WTC11 (cell line): ENCODE measurements around the gene ITGA8. TPM values are rescaled to one million over a fixed set of nuclear protein-coding genes. Genes with fewer than 3 reads are reported as not detected.
A peak's percentile ranks its signal among the peaks of the same experiment; 100 is the strongest.

ENCODE experiments used
- ATAC-seq: fragments of 200-7000 bp; cut with Tn5 transposase; 2 replicates; pipeline ENCODE4 v1.10.0; 2021; ENCODE audit warnings: mild to moderate bottlenecking, moderate library complexity
- CTCF ChIA-PET: fragments of 300-600 bp; sonication (Branson Sonifier 250); formaldehyde crosslinking; loops from one replicate; lab custom pipeline; 2021; ENCODE audit warnings: antibody characterized with exemption; lab: Charles Lee
- POLR2A ChIA-PET: fragments of 350-600 bp; sonication (Branson Sonifier 250); formaldehyde crosslinking; loops from one replicate; lab custom pipeline; 2021; ENCODE audit warnings: antibody characterized with exemption; lab: Charles Lee
- DNase-seq: peaks from one replicate; pipeline ENCODE4 v3.0.0; 2021; ENCODE audit warnings: low spot score
- H3K27ac Mint-ChIP-seq: 2 replicates; pipeline ENCODE4 v1.8.0; 2021; ENCODE audit warnings: mixed read lengths
- H3K27me3 Mint-ChIP-seq: 2 replicates; pipeline ENCODE4 v1.8.0; 2021; ENCODE audit warnings: low read depth, mild to moderate bottlenecking, moderate library complexity, mixed read lengths
- H3K36me3 Mint-ChIP-seq: 2 replicates; pipeline ENCODE4 v1.8.0; 2021; ENCODE audit warnings: mixed read lengths
- H3K4me1 Mint-ChIP-seq: 2 replicates; pipeline ENCODE4 v1.8.0; 2022; ENCODE audit warnings: mixed read lengths
- H3K4me3 Mint-ChIP-seq: 2 replicates; pipeline ENCODE4 v1.8.0; 2021; ENCODE audit warnings: mild to moderate bottlenecking, moderate library complexity, mixed read lengths
- H3K9me3 Mint-ChIP-seq: 2 replicates; pipeline ENCODE4 v1.8.0; 2021; ENCODE audit warnings: mixed read lengths
- ETV6 ChIP-seq: sonication (generic); formaldehyde crosslinking; IDR thresholded peaks from 2 replicates; pipeline ENCODE4 v1.8.1; 2022; ENCODE audit warnings: mild to moderate bottlenecking, missing genetic modification reagents
- FOXJ3 ChIP-seq: sonication (generic); formaldehyde crosslinking; IDR thresholded peaks from 2 replicates; pipeline ENCODE4 v1.9.0; 2021; ENCODE audit warnings: missing genetic modification reagents, mild to moderate bottlenecking, borderline replicate concordance
- GABPB1 ChIP-seq: sonication (generic); formaldehyde crosslinking; IDR thresholded peaks from 2 replicates; pipeline ENCODE4 v1.8.1; 2023; ENCODE audit warnings: mild to moderate bottlenecking, missing genetic modification reagents
- HMGXB4 ChIP-seq: sonication (generic); formaldehyde crosslinking; IDR thresholded peaks from 2 replicates; pipeline ENCODE4 v1.8.1; 2023; ENCODE audit warnings: mild to moderate bottlenecking, moderate library complexity, missing genetic modification reagents
- JAZF1 ChIP-seq: fragments of 250-450 bp; sonication (Bioruptor Pico); IDR thresholded peaks from 2 replicates; pipeline ENCODE4 v1.9.0; 2021; ENCODE audit warnings: moderate library complexity, mild to moderate bottlenecking, inconsistent platforms
- KAT7 ChIP-seq: sonication (generic); formaldehyde crosslinking; IDR thresholded peaks from 2 replicates; pipeline ENCODE4 v1.8.1; 2023; ENCODE audit warnings: missing genetic modification reagents, mild to moderate bottlenecking, borderline replicate concordance
- MXD4 ChIP-seq: fragments of 250-450 bp; sonication (Bioruptor Pico); IDR thresholded peaks from 2 replicates; pipeline ENCODE4 v1.8.0; 2021; ENCODE audit warnings: mild to moderate bottlenecking, moderate library complexity, borderline replicate concordance
- NFATC4 ChIP-seq: fragments of 250-450 bp; sonication (Bioruptor Pico); IDR thresholded peaks from 2 replicates; pipeline ENCODE4 v1.9.0; 2021; ENCODE audit warnings: mild to moderate bottlenecking
- NFE2L1 ChIP-seq: sonication (generic); formaldehyde crosslinking; IDR thresholded peaks from 2 replicates; pipeline ENCODE4 v1.8.1; 2023; ENCODE audit warnings: missing genetic modification reagents
- NR3C1 ChIP-seq: sonication (generic); formaldehyde crosslinking; conservative IDR thresholded peaks from 2 replicates; pipeline ENCODE4 v1.8.1; 2023; ENCODE audit warnings: low read depth, mild to moderate bottlenecking, missing genetic modification reagents
- STAT6 ChIP-seq: sonication (generic); formaldehyde crosslinking; conservative IDR thresholded peaks from 2 replicates; pipeline ENCODE4 v1.8.1; 2023; ENCODE audit warnings: mild to moderate bottlenecking, low read depth, missing genetic modification reagents, moderate library complexity
- TEAD4 ChIP-seq: sonication (generic); formaldehyde crosslinking; IDR thresholded peaks from 2 replicates; pipeline ENCODE4 v1.8.0; 2022; ENCODE audit warnings: mild to moderate bottlenecking, missing genetic modification reagents
- ZNF121 ChIP-seq: sonication (generic); formaldehyde crosslinking; IDR thresholded peaks from 2 replicates; pipeline ENCODE4 v1.8.0; 2023; ENCODE audit warnings: missing genetic modification reagents
- total RNA-seq: library from RNA; stranded (reverse); gene quantifications from 3 replicates; pipeline ENCODE4 v1.2.3, GENCODE V29; 2021
- TF ChIP-seq, protein P1 (sequence below): fragments of 250-450 bp; sonication (Bioruptor Pico); IDR thresholded peaks from 2 replicates; pipeline ENCODE4 v1.9.0; 2021; ENCODE audit warnings: mild to moderate bottlenecking, borderline replicate concordance

ITGA8 gene
- total RNA-seq, 1 experiment from 2014 or later = not detected

DNA sequence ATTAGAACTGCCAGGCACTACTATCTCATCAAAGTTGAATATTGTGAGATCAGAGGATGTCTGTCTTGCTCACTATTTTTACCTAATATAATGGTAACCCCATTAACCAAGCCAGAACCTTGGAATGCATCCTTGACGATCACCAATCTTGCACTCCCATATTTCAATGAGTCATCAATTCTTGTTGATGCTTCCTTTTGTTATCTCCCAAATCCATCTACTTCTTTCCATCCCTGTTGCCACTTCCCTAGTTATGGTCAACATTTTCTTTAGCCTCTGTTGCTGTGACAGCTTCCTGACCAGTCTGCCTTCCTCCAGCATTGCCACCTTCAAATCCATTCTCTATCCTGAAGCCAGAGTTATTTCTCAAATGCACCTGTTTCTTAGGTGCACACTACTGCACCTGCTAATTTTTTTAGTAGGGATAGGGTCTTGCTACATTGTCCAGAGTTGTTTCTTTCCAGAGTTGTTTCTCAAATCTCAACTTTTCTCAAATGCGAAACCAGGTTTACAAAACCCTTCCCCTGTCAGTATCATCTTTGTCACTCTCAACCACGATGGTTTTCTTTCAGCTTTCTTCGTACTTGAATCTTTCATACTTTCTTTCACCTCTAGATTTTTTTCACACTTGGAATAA is 15.7 kb downstream of the ITGA8 start (continued):
- TF ChIP-seq ETV6 (CRISPR knock-in tag) (no peak), NFE2L1 (no peak), NFATC4 (CRISPR knock-in tag) (no peak), ZNF121 (no peak), HMGXB4 (CRISPR knock-in tag) (no peak), NR3C1 (CRISPR knock-in tag) (no peak)
- TF ChIP-seq, protein P1, sequence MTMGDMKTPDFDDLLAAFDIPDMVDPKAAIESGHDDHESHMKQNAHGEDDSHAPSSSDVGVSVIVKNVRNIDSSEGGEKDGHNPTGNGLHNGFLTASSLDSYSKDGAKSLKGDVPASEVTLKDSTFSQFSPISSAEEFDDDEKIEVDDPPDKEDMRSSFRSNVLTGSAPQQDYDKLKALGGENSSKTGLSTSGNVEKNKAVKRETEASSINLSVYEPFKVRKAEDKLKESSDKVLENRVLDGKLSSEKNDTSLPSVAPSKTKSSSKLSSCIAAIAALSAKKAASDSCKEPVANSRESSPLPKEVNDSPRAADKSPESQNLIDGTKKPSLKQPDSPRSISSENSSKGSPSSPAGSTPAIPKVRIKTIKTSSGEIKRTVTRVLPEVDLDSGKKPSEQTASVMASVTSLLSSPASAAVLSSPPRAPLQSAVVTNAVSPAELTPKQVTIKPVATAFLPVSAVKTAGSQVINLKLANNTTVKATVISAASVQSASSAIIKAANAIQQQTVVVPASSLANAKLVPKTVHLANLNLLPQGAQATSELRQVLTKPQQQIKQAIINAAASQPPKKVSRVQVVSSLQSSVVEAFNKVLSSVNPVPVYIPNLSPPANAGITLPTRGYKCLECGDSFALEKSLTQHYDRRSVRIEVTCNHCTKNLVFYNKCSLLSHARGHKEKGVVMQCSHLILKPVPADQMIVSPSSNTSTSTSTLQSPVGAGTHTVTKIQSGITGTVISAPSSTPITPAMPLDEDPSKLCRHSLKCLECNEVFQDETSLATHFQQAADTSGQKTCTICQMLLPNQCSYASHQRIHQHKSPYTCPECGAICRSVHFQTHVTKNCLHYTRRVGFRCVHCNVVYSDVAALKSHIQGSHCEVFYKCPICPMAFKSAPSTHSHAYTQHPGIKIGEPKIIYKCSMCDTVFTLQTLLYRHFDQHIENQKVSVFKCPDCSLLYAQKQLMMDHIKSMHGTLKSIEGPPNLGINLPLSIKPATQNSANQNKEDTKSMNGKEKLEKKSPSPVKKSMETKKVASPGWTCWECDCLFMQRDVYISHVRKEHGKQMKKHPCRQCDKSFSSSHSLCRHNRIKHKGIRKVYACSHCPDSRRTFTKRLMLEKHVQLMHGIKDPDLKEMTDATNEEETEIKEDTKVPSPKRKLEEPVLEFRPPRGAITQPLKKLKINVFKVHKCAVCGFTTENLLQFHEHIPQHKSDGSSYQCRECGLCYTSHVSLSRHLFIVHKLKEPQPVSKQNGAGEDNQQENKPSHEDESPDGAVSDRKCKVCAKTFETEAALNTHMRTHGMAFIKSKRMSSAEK (CRISPR knock-in tag) = no peak

DNA sequence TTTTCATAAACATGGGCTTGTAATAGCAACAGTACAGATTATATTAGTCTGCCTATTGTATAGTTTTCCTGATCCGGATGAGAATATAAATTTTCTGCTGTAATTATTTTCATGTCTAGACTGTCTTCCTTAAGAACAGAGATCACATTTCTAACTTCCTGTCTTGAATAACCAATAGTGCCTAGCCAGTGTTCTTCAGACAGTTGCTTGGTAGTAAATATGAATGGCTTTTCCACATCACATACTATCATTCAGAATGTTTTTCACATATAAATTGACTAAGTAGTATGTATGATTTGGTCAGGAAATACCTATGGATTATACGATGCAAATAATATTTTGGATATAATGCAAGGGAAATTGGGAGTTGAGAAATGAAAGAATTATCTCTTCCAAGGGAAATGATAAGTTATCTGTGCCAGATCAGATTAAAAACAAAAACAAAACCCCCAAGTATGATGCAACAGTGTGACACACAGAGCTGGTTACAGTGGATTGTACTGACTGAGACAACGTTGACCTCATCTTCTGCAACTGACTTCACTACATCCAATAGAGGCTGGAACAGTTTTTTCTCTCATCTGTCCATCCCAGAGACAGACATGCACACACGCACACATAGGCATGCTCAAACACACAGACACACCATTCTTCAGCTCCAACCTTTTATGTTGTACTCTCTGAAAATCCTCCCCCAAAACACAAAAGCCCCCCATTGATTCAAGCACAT is 16.4 kb downstream of the ITGA8 start:
- no peak for ATAC-seq

DNA sequence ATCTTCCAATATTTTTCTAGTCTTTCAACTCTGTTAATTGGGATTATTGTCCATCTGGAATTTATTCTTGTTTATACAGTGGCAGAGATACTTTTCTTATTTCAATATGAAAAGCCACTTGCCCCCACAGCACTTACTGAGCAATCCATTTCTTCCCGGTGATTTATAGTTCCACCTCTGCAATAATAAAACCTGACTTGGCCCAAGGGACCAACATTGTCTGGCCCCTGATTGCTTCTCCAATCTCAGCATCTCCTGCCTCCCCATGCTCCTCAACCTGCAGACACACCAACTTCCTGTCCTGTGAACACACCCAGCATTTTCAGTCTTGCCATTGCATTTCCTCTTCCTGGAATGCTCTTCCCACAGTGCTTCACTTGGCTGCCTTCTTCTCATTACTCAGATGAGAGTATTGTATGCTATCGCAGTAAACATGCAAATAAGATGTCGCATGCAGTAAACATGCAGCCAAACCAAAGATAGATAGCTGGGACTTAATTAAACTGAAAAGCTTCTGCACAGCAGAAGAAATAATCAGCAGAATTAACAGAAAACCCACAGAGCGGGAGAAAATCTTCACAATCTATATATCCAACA is 19.5 kb downstream of the ITGA8 start:
- H3K36me3 Mint-ChIP-seq = no peaks in the 10 kb centered on the region
- no peak for DNase-seq
- POLR2A ChIA-PET = interaction anchor here (0.6 kb wide), 1 partner anchor 170 kb away, joined by 4 read pairs; no protein-coding TSS in a partner anchor
- peaks cover 4% of the 10 kb centered on the region; the same call in 1 of the 2 replicates for H3K9me3 Mint-ChIP-seq
- peaks cover 6% of the 10 kb centered on the region; the same call in 1 of the 2 replicates for H3K4me1 Mint-ChIP-seq
- no peak for ATAC-seq
- no peak overlapping the region for H3K4me3 Mint-ChIP-seq
- TF ChIP-seq FOXJ3 (CRISPR knock-in tag) (no peak), MXD4 (CRISPR knock-in tag) (no peak), NFATC4 (CRISPR knock-in tag) (no peak), NR3C1 (CRISPR knock-in tag) (no peak), HMGXB4 (CRISPR knock-in tag) (no peak), JAZF1 (CRISPR knock-in tag) (no peak), STAT6 (CRISPR knock-in tag) (no peak), KAT7 (no peak)
- peaks cover 3% of the 10 kb centered on the region; the same call in 1 of the 2 replicates for H3K27me3 Mint-ChIP-seq
- CTCF ChIA-PET = no interaction called here
- H3K27ac Mint-ChIP-seq = no peak overlapping the region

More for the DNA sequence above, 16.4 kb downstream of the ITGA8 start:
- ChIA-PET POLR2A (no interaction called here), CTCF (interaction anchor here (1.5 kb wide), 1 partner anchor 17 kb away, joined by 4 read pairs; the partner anchor contains the start of gene ITGA8)
- no peaks in the 10 kb centered on the region for H3K4me1 Mint-ChIP-seq
- no peaks in the 10 kb centered on the region for H3K36me3 Mint-ChIP-seq
- TF ChIP-seq TEAD4 = no peak
- TF ChIP-seq GABPB1 (CRISPR knock-in tag) = 0 out of 2 replicates have a peak, but pooled peaks have one; percentile 36
- DNase-seq = no peak
- no peak overlapping the region for H3K27ac Mint-ChIP-seq
- H3K4me3 Mint-ChIP-seq = no peak overlapping the region
- H3K27me3 Mint-ChIP-seq = no peaks in the 10 kb centered on the region
- H3K9me3 Mint-ChIP-seq = no peaks in the 10 kb centered on the region
